T-helper 9 cell (primary cell): ENCODE measurements around the gene AGAP2.
"Not testable (repeated sequence)": the region's sequence is repeated elsewhere in the genome, so short reads cannot be mapped to it uniquely, and the experiment has no call there.

Experiments used
- DNase-seq: peaks from one replicate; pipeline ENCODE4 v3.0.0-alpha.2; 2020

Gene AGAP2

DNA sequence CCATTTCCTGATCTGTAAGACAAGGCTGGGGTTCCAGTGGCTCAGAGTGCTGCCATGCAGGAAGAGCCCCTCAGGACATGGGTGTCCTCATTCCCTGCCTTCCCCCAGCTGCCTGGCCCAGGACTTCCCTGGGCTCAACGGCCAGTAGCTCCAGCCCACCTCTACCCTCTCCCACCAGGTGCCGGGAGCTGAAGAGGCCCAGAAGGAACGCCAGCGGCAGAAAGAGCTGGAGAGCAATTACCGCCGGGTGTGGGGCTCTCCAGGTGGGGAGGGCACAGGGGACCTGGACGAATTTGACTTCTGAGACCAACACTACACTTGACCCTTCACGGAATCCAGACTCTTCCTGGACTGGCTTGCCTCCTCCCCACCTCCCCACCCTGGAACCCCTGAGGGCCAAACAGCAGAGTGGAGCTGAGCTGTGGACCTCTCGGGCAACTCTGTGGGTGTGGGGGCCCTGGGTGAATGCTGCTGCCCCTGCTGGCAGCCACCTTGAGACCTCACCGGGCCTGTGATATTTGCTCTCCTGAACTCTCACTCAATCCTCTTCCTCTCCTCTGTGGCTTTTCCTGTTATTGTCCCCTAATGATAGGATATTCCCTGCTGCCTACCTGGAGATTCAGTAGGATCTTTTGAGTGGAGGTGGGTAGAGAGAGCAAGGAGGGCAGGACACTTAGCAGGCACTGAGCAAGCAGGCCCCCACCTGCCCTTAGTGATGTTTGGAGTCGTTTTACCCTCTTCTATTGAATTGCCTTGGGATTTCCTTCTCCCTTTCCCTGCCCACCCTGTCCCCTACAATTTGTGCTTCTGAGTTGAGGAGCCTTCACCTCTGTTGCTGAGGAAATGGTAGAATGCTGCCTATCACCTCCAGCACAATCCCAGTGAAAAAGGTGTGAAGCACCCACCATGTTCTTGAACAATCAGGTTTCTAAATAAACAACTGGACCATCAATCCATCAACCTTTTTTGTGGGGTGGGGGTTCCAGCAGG is 17.6 kb downstream of the AGAP2 start:
- no peak for DNase-seq

DNA sequence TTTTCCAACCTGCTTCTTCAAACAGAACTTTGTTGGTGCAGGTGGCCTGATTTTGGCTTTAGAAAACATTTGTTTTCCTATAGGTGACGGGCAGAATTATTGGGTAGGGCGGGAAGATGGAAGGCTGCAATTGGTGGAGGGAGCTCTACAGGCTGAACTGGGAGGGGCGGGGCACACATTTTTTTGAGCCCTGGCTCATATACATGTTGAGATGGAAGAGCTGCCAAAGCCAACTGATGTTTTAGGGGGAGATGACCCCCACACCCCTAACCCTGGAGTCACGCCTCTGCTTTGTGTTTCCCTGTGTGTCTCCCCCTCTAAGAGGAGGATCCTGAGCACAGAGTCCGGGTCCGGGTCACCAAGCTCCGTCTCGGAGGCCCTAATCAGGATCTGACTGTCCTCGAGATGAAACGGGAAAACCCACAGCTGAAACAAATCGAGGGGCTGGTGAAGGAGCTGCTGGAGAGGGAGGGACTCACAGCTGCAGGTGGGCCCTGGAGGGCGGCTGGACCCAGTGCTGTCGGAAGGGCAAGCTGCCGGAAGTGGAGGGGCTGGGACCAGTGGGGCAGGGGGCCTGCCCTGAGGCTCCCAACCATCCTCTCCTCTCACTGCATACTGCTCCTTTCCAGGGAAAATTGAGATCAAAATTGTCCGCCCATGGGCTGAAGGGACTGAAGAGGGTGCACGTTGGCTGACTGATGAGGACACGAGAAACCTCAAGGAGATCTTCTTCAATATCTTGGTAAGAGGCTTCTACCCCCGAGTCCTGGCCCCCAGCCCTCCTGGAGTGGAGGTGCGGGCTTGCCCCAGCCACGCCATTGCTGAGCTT is 18.6 kb downstream of the AGAP2 start:
- no peak for DNase-seq

DNA sequence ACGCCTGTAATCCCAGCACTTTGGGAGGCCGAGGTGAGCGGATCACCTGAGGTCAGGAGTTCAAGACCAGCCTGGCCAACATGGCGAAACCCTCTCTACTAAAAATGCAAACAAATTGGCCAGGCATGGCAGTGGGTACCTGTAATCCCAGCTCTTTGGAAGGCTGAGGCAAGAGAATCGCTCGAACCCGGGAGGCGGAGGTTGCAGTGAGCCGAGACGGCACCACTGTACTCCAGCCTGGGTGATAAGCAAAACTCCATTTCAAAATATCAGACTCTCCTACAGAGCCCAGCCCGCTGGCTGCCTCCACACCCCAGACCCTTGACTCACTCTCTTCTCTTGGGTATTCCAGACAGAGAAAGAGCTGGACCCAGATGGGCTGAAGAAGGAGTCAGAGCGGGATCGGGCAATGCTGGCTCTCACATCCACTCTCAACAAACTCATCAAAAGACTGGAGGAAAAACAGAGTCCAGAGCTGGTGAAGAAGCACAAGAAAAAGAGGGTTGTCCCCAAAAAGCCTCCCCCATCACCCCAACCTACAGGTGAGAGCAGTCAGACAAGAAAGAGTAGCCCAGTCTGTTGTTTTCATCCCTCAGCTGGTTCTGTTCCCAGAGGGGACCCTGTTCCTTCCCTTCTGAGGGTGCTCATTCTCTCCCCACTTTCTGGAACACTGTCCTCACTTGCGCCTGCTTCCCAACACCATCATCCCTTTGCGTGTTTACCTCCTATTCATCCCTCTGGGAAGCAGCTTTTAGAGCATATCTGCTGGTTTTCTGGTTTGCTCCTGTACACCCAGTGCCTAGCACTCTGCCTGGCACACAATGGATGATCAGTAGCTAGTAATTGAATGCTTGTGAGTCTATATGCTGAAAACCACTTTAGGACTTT is 19.7 kb downstream of the AGAP2 start:
- DNase-seq, result no peak

DNA sequence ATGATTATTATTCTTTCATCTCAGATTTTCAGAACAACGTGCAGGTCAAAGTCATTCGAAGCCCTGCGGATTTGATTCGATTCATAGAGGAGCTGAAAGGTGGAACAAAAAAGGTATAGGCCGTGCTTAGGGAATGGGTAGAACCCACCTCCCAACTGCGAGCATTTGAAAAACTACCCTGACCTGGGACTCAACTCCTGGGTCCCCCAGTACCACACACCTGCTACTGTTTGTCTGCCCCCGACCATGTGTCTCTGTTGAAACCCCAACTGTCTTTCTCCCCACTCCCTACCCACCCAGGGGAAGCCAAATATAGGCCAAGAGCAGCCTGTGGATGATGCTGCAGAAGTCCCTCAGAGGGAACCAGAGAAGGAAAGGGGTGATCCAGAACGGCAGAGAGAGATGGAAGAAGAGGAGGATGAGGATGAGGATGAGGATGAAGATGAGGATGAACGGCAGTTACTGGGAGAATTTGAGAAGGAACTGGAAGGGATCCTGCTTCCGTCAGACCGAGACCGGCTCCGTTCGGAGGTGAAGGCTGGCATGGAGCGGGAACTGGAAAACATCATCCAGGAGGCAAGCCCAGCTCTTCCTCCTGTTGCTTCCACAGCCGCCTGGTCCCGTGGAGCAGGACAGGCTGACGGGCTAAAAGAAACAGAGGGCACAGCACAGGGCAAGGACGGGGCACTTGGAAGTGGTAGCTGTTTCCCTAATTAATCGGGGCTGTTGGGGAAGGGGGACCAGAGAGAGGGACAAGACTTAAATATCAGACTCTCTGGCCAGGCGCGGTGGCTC is 20.5 kb downstream of the AGAP2 start:
- DNase-seq, result no peak

DNA sequence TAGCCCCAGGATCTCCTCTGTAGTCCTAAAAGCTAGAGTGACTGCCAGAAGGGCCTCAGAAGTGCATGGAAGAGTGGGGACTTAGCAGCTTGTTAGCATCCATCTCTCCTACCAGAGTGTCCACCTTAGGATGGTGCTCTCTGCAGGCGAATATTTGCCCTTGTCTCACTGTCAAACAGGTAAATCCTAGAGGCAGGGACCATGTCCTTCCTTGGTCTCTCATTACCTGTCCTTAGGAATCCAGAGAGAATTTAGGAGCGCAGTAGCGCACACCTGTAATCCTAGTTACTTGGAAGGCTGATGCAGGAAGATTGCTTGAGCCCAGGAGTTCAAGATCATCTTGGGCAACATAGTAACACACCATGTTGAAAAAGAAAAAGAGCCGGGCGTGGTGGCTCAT is 21.4 kb downstream of the AGAP2 start:
- DNase-seq, result no peak

DNA sequence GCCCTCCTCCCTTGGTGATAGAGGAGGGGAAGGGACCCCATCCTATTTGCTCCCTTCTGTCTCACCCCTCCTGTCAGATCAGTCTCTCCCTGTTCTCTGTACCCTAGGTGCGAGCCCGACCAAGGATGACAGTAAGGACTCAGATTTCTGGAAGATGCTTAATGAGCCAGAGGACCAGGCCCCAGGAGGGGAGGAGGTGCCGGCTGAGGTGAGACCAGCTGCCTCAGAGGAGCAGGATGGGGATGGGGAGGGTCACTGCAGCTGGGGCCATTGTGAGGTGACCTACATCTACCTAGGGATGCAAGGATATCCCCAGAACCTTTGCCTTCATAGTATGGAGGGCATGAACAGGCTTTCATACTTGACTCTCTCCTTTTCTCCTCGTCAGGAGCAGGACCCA is 22.2 kb downstream of the AGAP2 start:
- no peak for DNase-seq

DNA sequence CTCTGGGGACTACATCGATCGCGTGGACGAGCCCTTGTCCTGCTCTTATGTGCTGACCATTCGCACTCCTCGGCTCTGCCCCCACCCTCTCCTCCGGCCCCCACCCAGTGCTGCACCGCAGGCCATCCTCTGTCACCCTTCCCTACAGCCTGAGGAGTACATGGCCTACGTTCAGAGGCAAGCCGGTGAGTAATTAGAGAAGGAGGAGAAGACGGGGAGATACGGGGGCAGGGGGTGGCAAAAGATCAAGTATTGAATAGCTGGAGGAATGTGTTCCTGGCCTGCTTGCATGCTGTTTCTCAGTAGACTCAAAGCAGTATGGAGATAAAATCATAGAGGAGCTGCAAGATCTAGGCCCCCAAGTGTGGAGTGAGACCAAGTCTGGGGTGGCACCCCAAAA is 22.8 kb downstream of the AGAP2 start:
- no peak for DNase-seq

DNA sequence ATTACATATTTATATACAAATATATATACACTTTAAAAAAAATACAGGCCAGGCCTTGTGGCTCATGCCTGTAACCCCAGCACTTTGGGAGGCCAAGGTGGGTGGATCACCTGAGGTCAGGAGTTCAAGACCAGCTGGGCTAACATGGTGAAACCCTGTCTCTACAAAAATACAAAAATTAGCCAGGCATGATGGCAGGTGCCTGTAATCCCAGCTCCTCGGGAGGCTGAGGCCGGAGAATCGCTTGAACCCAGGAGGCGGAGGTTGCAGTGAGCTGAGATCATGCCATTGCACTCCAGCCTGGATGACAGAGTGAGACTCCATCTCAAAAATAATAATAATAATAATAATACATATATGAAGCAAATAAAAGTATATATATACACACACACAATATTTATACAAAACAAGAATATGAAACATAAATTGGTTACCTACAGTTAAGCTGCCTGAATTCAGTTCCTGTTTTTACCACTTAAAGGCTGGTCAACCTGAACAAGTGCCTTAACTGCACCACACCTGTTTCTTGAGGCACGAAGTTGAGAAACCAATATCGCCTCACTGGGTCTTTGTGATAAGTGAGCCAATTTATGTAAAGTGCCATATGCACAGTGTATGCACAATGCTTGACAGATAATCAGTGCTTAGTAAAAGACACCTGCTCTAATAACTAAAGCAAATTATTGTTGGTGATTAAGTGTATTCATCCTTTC is 23.4 kb downstream of the AGAP2 start:
- DNase-seq, result not testable (repeated sequence)

DNA sequence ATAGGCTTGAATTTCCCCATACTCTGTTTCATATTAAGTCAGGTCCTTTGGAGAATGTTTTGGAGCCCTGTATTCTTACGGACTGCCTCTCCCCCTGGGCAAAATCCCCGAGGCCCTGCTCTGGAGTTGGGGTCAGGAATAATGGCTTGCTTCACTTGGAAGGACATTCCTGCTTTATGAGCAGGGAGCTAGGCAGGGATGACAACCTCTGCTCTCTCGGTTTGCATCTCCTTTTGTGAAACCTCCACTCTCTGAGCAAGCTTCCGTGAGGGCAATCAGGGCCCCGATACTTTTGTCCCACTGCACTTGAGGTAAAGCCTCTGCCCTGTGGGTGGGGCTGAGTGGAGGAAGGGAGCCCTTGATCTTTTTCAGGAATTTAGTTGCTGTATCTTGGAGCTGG is 25.3 kb downstream of the AGAP2 start:
- no peak for DNase-seq

DNA sequence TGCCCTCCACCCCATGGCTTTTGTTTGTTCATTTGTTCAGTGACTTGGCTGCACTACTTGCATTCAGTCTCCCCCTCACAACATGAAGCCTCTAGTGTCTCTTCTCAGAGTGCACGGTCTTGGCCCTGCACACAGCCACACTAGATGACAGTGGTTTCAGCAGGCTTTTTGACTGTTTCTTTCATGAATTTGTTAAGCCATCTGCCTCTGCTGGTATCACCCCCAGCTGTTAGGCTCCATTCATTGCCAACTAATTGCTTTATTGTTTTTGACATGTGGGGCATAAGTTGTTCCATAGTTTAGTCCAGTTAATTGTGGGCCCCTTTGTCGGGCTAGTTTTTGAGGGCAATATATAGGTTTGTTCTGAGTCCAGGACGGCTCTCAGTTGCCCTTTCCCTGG is 25.8 kb downstream of the AGAP2 start:
- no peak for DNase-seq

DNA sequence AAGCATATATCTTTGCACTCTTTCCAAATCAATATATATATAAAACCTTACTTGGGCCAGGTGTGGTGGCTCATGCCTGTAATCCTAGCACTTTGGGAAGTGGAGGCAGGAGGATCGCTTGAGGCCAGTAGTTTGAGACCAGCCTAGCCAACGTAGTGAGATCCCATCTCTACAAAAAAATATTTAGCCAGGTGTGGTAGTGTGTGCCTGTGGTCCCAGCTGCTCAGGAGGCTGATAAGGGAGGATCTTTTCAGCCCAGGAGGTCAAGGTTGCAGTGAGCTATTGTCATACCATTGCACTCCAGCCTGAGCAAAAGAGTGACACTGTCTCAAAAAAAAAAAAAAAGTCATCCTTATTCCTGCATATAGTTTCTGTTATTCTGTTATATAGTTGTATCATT is 30.2 kb downstream of the AGAP2 start:
- no peak for DNase-seq

DNA sequence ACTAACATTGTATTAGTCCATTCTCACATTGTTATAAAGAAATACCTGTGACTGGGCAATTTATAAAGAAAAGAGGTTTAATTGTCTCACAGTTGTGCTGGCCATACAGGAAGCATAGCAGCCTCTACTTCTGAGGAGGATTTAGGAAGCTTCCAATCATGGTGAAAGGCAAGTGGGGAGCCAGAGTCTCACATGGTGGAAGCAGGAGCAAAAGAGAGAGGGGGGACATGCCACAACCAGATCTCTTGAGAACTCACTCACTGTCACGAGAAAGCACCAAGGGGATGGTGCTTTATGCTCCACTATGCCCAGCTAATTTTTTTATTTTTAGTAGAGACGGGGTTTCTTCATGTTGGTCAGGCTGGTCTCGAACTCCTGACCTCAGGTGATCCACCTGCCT is 31.3 kb downstream of the AGAP2 start:
- no peak for DNase-seq

DNA sequence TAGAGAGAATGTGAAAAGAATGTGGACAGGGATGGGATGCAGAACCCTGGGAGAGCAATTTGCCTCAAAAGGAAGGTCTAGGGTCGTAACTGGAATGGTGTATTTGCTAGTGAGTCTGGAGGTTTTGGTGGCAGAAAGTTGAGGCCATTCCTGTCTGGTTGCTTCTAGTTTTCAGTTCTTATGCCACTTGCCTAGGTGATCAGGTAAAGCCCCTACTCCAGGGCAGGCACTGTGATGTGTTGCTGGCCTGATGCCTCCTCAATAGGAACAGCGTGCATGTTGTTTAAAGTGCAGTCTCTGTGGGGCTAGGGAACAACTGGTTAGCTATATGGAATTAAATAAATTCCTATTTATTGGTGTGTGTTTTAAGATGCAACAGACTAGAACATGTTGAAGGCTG is 38.2 kb downstream of the AGAP2 start:
- no peak for DNase-seq

DNA sequence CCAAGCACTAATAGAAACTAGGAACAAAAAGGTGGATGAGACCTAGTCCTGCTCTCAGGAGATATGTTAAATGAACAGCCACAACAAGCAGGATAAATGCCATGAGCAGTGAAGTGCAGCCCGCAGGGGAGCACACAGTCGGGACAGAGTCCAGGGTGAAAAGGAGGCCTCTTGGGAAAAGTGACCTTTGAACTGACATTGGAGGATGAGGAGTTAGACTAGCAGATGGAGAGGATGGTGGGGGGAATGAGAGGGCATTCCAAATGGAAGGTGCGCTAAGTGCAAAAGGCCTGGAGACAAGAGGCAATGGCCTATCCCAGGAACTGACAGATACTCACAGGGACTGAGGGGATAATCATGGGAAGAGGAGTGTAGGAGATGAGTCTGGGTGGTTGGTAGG is 40.1 kb downstream of the AGAP2 start:
- no peak for DNase-seq

DNA sequence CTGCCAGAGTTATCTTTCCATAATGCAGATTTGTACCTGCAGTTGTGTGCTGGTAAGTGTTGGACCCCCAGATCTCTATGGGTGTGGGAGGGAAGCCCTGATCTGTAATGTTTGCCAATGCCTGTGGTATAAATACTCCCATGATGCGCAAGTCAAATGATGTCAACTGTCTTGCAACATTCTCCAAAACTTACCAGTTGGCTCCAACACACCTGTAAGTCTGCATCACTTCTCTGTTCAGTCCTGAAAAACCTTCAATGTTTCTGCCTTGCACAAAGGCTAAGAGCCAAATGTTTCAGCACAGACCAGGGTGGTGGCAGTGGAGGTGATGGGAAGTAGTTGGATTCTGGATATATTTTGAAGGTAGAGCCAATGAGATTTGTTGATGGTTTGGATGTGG is 41.5 kb downstream of the AGAP2 start:
- no peak for DNase-seq

DNA sequence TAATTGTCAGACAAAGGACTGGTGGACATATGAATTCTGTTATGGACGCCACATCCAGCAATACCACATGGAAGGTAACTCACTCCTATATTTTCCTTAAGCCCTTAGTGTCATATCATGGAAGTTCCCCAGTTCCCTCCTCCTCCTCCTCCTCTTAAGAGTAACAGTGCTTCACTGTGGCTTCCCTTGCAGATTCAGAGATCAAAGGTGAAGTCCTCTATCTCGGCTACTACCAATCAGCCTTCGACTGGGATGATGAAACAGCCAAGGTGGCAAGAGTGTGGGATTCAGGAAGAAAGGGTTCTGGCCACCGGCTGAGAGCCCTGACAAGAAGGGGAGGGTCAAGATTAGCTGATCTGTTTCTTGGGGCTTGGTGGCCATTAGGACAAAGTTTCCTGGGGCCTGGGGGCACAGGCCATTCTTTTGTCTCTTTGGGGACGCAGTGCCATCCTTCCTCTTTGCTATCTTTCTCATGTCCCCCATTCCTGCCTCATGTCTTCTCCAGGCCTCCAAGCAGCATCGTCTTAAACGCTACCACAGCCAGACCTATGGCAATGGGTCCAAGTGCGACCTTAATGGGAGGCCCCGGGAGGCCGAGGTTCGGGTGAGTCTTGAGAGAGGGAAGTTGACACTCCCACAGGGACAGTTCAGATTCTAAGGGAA is 42.6 kb downstream of the AGAP2 start:
- no peak for DNase-seq

DNA sequence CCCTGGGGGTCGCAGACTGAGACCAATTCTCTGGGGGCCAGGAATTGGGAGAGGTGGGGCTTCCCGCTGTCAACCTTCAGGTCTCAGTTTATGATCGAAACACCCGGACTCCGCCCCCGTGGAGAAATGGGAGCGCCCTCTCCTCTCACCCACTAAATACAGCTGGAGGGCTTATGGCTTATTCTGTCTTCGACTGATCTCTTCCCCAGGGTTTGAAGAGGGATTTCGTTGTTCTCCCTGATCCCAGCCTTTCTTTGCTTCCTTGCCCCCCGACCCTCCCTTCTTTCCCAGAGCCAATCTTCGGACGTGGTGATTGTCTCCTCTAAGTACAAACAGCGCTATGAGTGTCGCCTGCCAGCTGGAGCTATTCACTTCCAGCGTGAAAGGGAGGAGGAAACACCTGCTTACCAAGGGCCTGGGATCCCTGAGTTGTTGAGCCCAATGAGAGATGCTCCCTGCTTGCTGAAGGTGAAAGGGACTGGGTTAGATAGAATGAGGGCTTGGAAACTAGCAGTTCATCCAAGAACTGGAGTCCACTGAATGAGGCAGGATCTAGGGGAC is 44.0 kb downstream of the AGAP2 start:
- DNase-seq, result no peak

DNA sequence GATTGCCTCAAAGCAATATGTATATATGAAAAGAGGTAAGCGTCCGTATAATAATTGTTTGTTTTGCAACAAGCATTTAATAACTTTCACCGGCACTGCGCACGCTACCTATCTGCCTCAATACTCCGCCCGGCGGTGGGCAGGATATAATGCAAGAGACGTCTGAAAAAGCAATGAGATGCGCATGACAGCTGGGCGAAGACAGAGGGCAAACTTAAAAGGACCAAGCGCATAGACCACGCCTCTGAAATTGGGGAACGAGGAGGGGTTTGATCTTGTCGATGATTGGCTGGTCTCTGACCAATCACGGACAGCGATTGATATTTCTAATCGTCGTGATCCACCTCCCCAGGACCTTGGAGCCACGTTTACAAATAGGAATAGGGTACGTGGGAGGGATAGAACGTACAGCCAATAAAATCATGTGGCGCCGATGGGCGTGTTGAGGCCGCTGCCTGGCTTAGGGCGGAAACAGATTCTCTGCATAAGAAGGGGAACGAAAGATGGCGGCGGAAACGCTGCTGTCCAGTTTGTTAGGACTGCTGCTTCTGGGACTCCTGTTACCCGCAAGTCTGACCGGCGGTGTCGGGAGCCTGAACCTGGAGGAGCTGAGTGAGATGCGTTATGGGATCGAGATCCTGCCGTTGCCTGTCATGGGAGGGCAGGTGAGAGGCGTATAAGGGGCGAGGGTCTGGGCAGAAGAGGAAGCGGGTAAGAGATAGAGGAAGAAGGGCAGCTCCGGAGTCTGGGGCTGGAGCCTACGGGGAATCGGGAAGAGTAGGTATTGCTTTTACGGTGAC is 44.7 kb downstream of the AGAP2 start, which contains the start of gene OS9:
Gene OS9 (plus strand): TSS at position 474 of the 800 bp plus-strand sequence. CDS start 30 bp downstream, at position 504.
- peak; percentile 86 for DNase-seq

DNA sequence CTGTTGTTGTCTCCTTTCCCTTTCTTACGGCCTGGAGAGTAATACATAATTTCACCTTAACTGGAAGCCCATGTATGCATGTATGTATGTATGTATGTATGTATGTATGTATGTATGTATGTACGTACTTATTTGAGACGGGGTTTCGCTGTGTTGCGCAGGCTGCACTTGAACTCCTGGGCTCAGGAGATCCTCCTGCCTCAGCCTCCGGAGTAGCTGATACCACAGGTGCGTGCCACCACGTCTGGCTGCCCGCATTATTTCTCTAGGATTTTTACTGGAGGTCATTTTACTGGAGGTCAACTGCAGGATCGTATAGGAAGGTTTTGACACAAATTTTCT is 45.3 kb downstream of the AGAP2 start:
- DNase-seq, result no peak
